Measurements from ENCODE around the gene SUPT6H. TPM values are rescaled to one million over a fixed set of nuclear protein-coding genes. Genes with fewer than 3 reads are reported as not detected.
A peak's percentile ranks its signal among the peaks of the same experiment; 100 is the strongest.

Gene SUPT6H
- total and polyA plus RNA-seq, 2 of the 8 experiments (the other 6 are each of a cell fraction or from before 2014, with no cell fraction given): 32.0 to 59.9 TPM

- TF ChIP-seq CHD7 (IDR thresholded peaks at IDR 0.05; ENCODE audit: insufficient replicate concordance, low read length) (no peak), SIRT6 (IDR thresholded peaks at IDR 0.05; ENCODE audit: low read length) (no peak), KDM5A (IDR thresholded peaks at IDR 0.05; ENCODE audit: low read length) (no peak), SAP30 (IDR thresholded peaks at IDR 0.05; ENCODE audit: insufficient read depth, insufficient replicate concordance, low read length) (peak; percentile 36), TAF7 (optimal IDR thresholded peaks at IDR 0.05; ENCODE audit: borderline replicate concordance, low read depth, low read length) (no peak), SIN3A (conservative IDR thresholded peaks at IDR 0.05 in 1 of 2, IDR thresholded peaks at IDR 0.05 in 1 of 2; ENCODE audit: low read depth in 1 of 2, low read length in 2 of 2) (peak in 1 of 2 experiments; percentile 40; a peak in 1 of 4 replicates), EP300 (IDR thresholded peaks at IDR 0.05; ENCODE audit: borderline replicate concordance in 1 of 2, low read depth in 2 of 2, low read length in 2 of 2) (no peak), RXRA (IDR thresholded peaks at IDR 0.05; ENCODE audit: insufficient read depth, low read depth, low read length) (no peak), KDM1A (IDR thresholded peaks at IDR 0.05; ENCODE audit: borderline replicate concordance, low read length) (no peak)
Measured at GRCh38 chr17:28728364-28729200, 66.6 kb downstream of the SUPT6H start, which contains the start of gene NEK8 (continued).

Data from H1 (cell line).